NCI-H2081 (cell line): ENCODE measurements around the gene ASAP3.

ENCODE experiments used
- DNase-seq, 2 experiments: peaks; one replicate each; lab custom pipeline; 2025; lab: John Stamatoyannopoulos, UW

The ASAP3 gene

GRCh38 chr1:23448846-23449245 is 35.1 kb downstream of the ASAP3 start:
- DNase-seq: no peak

GRCh38 chr1:23446661-23447310 is 37.2 kb downstream of the ASAP3 start:
- peak; percentile 8 to 25 for DNase-seq

GRCh38 chr1:23444596-23445390 is 39.2 kb downstream of the ASAP3 start:
- DNase-seq: no peak

GRCh38 chr1:23444104-23444533 is 39.9 kb downstream of the ASAP3 start:
- no peak for DNase-seq

GRCh38 chr1:23442751-23443150 is 41.2 kb downstream of the ASAP3 start:
- no peak for DNase-seq

GRCh38 chr1:23441446-23442148 is 42.4 kb downstream of the ASAP3 start:
- no peak for DNase-seq

GRCh38 chr1:23438545-23438944 is 45.4 kb downstream of the ASAP3 start:
- no peak for DNase-seq

GRCh38 chr1:23437355-23437664 is 46.7 kb downstream of the ASAP3 start:
- DNase-seq: no peak

GRCh38 chr1:23436520-23437354 is 47.2 kb downstream of the ASAP3 start:
- DNase-seq: no peak

- no peak for DNase-seq
Observed at GRCh38 chr1:23434260-23434775, 49.7 kb downstream of the ASAP3 start.

- DNase-seq: no peak
Observed at GRCh38 chr1:23433122-23433521, 50.9 kb downstream of the ASAP3 start.

GRCh38 chr1:23431431-23431830 is 52.5 kb downstream of the ASAP3 start:
- no peak for DNase-seq

- DNase-seq: no peak
Observed at GRCh38 chr1:23430803-23431202, 53.2 kb downstream of the ASAP3 start.

GRCh38 chr1:23428136-23428905 is 55.7 kb downstream of the ASAP3 start:
- DNase-seq: no peak

GRCh38 chr1:23427550-23427949 is 56.4 kb downstream of the ASAP3 start:
- DNase-seq: no peak

- no peak for DNase-seq
Observed at GRCh38 chr1:23426828-23427227, 57.2 kb downstream of the ASAP3 start.

- DNase-seq: no peak
Observed at GRCh38 chr1:23425193-23425494, 58.8 kb downstream of the ASAP3 start.

GRCh38 chr1:23424293-23425192 is 59.4 kb downstream of the ASAP3 start, which contains the start of gene TCEA3:
Gene TCEA3, minus strand, starts transcription at chr1:23424748. Its CDS starts 115 bp downstream, at chr1:23424633.
- DNase-seq: no peak

GRCh38 chr1:23423415-23424292 is 60.3 kb downstream of the ASAP3 start:
- no peak for DNase-seq
